Duodenal mucosa (tissue), 2 donors: ENCODE results near the gene GNAQ.

Experiments
- H3K27ac ChIP-seq: one replicate; pipeline ENCODE4 v1.7.0; 2013; ENCODE audit warnings: low read depth, low read length
- H3K27me3 ChIP-seq, 2 donors: one replicate each; pipeline ENCODE4 v1.7.0; 2013; ENCODE audit warnings: low read length in 2 of 2, control low read depth in 1 of 2; ENCODE audit not compliant: insufficient read depth in 2 of 2, control insufficient read depth in 1 of 2
- H3K36me3 ChIP-seq, 2 donors: one replicate each; pipeline ENCODE4 v1.7.0; 2013; ENCODE audit warnings: low read length in 2 of 2, control low read depth in 1 of 2; ENCODE audit not compliant: insufficient read depth in 2 of 2, control insufficient read depth in 1 of 2
- H3K4me1 ChIP-seq, 2 donors: one replicate each; pipeline ENCODE4 v1.7.0; 2013; ENCODE audit warnings: low read length in 2 of 2, control low read depth in 1 of 2; ENCODE audit not compliant: insufficient read depth in 2 of 2, control insufficient read depth in 1 of 2
- H3K4me3 ChIP-seq, 2 donors: one replicate each; pipeline ENCODE4 v1.7.0; 2013; ENCODE audit warnings: low read length in 2 of 2, low read depth in 1 of 2
- H3K9ac ChIP-seq, 2 donors: one replicate each; pipeline ENCODE4 v1.7.0; 2013; ENCODE audit warnings: low read length in 2 of 2, low read depth in 1 of 2
- H3K9me3 ChIP-seq, 2 donors: one replicate each; pipeline ENCODE4 v1.7.0; 2013; ENCODE audit warnings: low read length in 2 of 2, control low read depth in 1 of 2; ENCODE audit not compliant: control insufficient read depth in 1 of 2

Gene GNAQ

DNA sequence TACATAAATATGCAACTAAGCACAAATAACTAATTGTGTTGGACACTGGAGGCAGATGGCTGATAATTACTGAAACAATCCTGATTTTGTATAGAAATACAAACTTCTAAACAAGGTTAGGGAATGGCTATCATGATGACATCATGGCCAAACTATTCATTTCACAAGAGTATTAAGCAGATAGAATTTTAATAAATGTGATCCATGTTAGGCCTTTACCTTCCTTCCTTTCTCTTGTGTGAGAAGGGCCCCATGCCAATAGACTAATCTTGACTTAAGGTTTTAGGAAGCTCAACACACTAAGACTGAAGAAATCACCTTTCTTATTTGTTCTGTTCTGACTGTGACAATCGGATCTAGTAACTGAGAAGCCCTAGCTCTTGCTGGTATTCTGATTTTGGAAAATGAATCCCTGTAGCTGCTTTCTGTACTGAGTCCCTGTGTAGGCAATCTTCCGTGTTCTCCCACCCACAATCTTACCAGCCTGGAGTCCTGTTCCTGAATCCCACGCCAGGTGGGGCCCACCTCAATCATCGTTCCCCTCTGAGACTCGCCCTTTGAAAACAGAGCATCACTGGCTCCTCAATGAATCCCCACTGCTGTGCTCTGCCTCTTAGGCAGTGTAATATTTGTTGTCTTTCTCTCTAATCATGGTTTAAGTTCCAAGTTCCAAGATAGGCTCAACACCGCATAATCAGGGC, 214.8 kb downstream of the GNAQ start:
- Histone ChIP-seq H3K4me1 (no peaks in the 10 kb centered on the region), H3K27ac (no peak overlapping the region), H3K9ac (no peak overlapping the region), H3K9me3 (no peaks in the 10 kb centered on the region), H3K27me3 (no peaks in the 10 kb centered on the region), H3K4me3 (no peak overlapping the region), H3K36me3 (peaks cover 7 to 14% of the 10 kb centered on the region in 2 donors)

DNA sequence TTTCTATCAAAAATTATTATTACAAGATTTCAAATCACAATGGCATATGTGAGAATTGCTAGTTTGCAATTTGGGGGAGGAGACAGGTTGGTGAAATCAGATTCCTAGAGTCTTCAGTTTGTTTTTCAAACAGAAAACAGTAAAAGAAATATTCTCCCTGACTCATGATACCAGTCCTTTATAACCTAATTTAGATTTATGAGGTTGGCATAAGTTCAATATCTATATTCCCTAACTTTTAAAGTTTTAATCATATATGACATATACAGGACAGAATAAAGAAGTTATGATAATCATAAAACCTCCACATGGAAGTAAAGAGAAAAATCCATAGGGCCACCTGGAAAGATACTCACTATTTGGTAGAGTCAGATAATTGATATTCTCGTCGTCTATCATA, 216.4 kb downstream of the GNAQ start:
- Histone ChIP-seq H3K27ac (no peak overlapping the region), H3K9me3 (no peaks in the 10 kb centered on the region), H3K27me3 (no peaks in the 10 kb centered on the region), H3K36me3 (peaks cover 10 to 14% of the 10 kb centered on the region in 2 donors), H3K9ac (no peak overlapping the region), H3K4me3 (no peak overlapping the region), H3K4me1 (no peaks in the 10 kb centered on the region)

DNA sequence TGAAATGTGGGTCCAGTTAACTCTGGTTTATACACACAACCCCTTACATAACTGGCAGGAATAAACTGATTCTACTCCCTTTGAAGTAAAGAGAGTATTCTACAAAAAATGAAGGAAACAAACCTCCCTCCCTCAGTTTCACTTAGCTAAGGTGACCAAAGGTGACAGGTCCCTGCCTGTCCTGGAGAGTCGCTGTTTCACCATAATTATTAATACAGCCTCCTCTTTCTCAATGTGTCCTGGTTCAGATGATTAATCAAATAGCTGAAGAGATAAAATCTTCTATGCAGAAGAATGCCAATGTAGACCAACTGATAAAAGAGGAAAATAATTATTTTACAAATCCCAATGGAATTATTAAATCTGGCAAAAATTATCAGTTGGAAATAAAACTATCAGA, 219.8 kb downstream of the GNAQ start:
- Histone ChIP-seq H3K4me1 (peaks cover 13 to 15% of the 10 kb centered on the region in 2 donors), H3K27ac (no peak overlapping the region), H3K9me3 (no peaks in the 10 kb centered on the region), H3K4me3 (no peak overlapping the region), H3K36me3 (peaks cover 10 to 14% of the 10 kb centered on the region in 2 donors), H3K27me3 (no peaks in the 10 kb centered on the region), H3K9ac (no peak overlapping the region)

DNA sequence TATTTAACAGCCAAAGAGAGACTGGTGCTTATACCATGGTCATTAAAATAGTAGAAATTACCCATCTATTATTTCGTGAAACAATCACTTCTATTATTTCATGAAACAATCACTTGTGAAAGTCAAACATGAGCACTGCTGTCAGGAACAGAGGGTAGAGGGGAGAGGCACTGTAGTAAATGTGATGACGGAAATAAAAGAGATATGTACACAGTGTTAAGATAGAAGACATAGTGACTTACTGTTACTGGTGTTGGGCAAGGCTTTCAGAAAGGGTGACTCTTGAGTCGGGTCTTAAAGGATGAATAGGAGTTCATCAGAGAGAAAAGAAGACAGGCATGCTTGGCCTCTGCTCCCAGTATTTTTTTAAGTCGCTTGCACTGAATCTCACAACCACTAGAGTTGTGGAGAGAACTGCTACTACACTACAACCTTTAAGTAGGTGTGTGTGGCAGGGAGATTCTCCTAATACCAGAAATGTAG, 220.9 kb downstream of the GNAQ start:
- Histone ChIP-seq H3K9me3 (no peaks in the 10 kb centered on the region), H3K36me3 (peaks cover 10 to 14% of the 10 kb centered on the region in 2 donors), H3K9ac (no peak overlapping the region), H3K27me3 (no peaks in the 10 kb centered on the region), H3K27ac (no peak overlapping the region), H3K4me3 (no peak overlapping the region), H3K4me1 (peaks cover 13 to 15% of the 10 kb centered on the region in 2 donors)

DNA sequence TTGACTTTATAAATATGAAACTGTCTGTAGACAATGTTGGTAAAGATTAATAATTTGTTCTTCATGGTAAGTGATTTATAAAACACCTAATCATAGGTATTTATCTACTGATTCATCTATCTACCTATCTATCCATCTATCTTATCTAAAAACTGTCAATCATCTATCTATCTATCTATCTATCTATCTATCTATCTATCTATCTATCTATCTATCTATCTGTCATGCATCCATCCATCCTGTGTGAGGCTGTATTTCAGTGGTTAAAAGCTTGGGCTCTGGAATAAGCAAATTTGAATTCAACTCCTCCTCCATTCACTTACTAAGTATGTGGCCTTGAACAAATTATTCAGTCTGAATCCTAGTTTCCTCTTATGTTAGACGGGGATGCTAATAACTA, 221.6 kb downstream of the GNAQ start:
- H3K27me3 ChIP-seq: no peaks in the 10 kb centered on the region
- no peak overlapping the region for H3K9ac ChIP-seq
- no peak overlapping the region for H3K27ac ChIP-seq
- H3K4me3 ChIP-seq: no peak overlapping the region
- H3K9me3 ChIP-seq: no peaks in the 10 kb centered on the region
- H3K4me1 ChIP-seq: peaks cover 13 to 15% of the 10 kb centered on the region in 2 donors
- H3K36me3 ChIP-seq: peaks cover 10 to 14% of the 10 kb centered on the region in 2 donors

DNA sequence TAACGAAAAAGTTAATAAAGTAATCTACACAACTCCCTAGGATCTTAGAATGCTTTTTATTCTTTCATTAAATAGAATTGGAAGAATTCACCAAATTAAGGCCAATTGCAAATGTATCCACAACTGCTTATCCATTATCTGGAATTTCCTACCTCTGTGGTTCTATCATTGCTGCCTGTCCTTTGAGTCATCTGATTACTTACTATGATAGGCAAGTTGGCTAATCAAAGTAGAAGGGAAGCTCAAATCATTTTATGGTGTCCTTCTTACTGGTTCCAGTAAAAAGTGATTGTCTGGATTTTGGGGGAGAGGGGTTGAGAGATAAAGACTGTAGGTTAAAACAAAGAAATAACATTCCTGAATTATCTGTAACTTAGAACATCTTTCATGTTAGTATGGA, 222.1 kb downstream of the GNAQ start:
- no peaks in the 10 kb centered on the region for H3K27me3 ChIP-seq
- peaks cover 10 to 12% of the 10 kb centered on the region in 2 donors for H3K36me3 ChIP-seq
- no peaks in the 10 kb centered on the region for H3K9me3 ChIP-seq
- no peak overlapping the region for H3K4me3 ChIP-seq
- no peak overlapping the region for H3K27ac ChIP-seq
- H3K4me1 ChIP-seq: peaks cover 13 to 15% of the 10 kb centered on the region in 2 donors
- no peak overlapping the region for H3K9ac ChIP-seq

DNA sequence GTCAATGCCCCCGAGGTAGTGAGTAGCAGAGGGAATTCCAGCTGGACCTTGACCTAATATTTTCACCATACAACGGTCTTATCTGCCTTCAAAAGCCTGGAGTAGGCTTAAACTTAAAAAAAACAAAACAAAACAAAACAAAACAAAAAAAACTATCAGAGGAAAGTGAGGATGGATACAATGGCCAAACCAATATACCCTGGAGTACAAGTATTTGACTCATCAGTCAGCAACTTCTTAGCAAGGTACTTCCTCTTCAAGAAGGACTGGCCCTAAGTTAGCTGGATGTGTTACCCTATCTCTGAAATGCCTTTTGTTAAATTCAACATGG, 222.9 kb downstream of the GNAQ start:
- Histone ChIP-seq H3K9me3 (no peaks in the 10 kb centered on the region), H3K4me3 (no peak overlapping the region), H3K9ac (no peak overlapping the region), H3K27ac (no peak overlapping the region), H3K36me3 (peaks cover 4 to 10% of the 10 kb centered on the region in 2 donors), H3K4me1 (peaks cover 13 to 15% of the 10 kb centered on the region in 2 donors), H3K27me3 (no peaks in the 10 kb centered on the region)

DNA sequence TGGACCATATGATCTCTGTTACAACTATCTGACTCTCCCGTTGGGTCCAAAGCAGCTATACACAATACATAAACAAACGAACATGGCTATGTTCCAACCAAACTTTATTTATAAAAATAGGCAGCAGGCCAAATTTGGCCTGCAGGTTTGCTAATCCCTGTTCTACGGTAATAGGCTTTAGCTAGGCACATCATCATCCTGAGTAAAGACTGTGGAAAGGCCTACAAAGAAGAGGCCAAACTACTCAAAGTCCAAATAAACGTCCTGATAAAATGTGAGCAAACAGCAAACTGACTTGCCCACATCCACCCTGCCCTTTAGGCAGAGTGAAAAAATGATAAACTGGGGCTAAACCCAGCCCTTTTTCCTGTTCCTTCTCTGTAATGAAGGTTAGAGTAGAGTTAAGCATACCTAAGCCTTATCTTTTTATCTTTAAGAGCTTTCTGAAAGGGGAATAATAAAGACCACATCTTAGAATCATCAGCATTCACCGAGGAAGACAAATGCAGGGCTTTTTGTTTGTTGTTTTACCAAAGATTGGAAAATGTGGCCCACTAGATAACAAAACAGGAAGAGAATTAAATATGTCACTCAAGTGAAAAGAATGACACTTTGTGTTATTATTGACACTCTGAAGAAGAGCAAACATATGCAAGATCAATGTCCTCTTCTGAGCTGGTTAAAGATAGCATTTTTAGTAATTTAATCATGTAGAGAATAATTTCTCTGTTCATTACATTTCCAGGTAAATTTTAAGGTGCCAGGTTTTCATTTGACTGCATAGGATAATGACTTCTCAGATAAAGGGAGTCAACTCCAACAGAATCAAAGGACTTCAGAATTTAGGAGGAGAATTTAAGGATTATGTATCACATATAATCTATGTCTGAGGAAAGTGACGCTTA, 223.5 kb downstream of the GNAQ start:
- Histone ChIP-seq H3K27ac (no peak overlapping the region), H3K27me3 (no peaks in the 10 kb centered on the region), H3K9me3 (no peaks in the 10 kb centered on the region), H3K4me1 (peaks cover 13 to 21% of the 10 kb centered on the region in 2 donors), H3K4me3 (no peak overlapping the region), H3K36me3 (peaks cover 0 to 5% of the 10 kb centered on the region in 2 donors), H3K9ac (no peak overlapping the region)

DNA sequence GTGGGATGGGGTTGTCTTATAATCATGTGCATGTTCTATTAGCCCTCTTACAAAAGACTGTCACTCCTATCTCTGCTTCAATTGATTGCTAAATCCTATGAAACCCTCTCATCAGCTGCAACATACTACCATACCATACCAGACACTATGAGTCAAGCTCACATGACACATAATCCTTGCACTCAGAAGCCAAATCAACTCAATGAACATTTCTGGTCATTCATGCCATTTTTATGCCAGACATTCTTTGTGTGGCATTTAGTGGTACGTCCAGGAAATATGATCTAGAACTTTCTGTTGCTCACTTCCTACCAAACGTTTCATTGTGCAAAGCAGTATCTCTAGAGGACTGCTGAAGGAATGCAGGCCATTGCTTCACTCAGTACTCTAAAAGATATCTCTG, 224.3 kb downstream of the GNAQ start:
- H3K9ac ChIP-seq: no peak overlapping the region
- H3K4me3 ChIP-seq: no peak overlapping the region
- no peaks in the 10 kb centered on the region for H3K9me3 ChIP-seq
- no peaks in the 10 kb centered on the region for H3K27me3 ChIP-seq
- peaks cover 13 to 21% of the 10 kb centered on the region in 2 donors for H3K4me1 ChIP-seq
- peaks cover 0 to 5% of the 10 kb centered on the region in 2 donors for H3K36me3 ChIP-seq
- no peak overlapping the region for H3K27ac ChIP-seq

DNA sequence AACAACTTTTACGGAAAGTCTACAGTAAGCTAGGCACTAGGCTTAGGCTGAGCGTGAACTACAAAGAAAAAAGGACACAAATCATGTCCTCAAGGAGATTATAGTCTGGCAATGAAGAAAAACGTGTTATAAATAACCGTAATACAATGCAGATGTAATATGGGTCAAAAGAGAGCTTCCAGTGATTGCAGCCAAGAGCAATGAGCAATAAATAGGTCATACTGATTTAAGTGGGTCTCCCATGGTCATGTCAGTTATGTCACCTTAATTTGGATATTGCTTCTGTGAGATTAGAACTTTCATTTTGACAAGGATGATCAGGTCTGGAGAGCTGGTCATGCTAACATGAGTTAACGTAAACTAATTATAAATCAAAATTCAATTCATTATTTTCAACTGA, 224.9 kb downstream of the GNAQ start:
- no peak overlapping the region for H3K4me3 ChIP-seq
- no peak overlapping the region for H3K9ac ChIP-seq
- no peaks in the 10 kb centered on the region for H3K27me3 ChIP-seq
- no peak overlapping the region for H3K27ac ChIP-seq
- peaks cover 13 to 21% of the 10 kb centered on the region in 2 donors for H3K4me1 ChIP-seq
- no peaks in the 10 kb centered on the region for H3K9me3 ChIP-seq
- H3K36me3 ChIP-seq: peaks cover 0 to 3% of the 10 kb centered on the region in 2 donors
